ENCODE results near the gene RAI14.
"Not testable (repeated sequence)": the region's sequence is repeated elsewhere in the genome, so short reads cannot be mapped to it uniquely, and the experiment has no call there.

The RAI14 gene

DNA sequence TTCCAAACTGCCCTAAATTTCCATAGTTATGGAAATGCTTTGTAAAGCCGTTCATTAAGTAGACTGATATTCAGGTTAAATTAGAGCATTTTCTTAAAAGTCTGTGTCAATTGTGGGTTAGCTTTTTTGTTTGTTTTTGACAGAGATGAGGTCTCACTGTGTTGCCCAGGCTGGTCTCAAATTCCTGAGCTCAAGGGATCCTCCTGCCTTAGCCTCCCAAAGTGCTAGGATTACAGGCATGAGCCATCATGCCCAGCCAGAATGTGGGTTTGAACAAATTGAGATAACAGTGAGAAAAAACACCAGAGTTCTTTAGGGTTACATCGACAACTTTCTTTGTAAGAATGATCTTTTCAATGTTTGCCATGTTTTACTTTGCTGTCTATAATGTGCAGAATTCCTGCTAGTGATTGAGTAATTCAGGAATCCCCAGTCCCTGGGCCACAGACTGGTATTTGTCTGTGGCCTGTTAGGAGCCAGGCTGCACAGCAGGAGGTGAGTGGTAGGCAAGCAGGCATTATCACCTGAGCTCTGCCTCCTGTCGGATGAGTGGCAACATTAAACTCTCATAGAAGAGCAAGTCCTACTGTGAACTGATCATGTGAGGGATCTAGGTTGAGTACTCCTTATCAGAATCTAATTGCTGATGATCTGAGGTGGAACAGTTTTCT, 80.5 kb downstream of the RAI14 start:
- DNase-seq, result peak; percentile 47

DNA sequence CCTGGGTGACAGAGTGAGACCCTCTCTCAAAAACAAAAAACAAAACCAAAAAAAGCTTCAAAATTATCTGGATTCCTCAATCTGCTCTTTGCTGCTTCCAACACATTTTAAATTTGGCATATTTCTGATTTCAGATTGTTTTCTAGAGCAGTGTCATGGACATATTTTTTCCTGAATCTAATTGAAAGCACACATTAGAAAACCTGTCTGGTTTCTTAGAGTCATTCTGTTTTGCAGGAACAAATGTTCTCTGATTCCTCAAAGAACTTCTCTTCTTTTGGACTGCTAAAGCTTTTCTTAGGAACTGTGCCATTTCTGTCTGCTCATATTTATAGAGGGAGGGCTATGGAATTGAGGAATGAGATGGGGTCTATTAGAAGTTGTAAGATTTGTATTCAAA, 81.6 kb downstream of the RAI14 start:
- DNase-seq, result no peak

DNA sequence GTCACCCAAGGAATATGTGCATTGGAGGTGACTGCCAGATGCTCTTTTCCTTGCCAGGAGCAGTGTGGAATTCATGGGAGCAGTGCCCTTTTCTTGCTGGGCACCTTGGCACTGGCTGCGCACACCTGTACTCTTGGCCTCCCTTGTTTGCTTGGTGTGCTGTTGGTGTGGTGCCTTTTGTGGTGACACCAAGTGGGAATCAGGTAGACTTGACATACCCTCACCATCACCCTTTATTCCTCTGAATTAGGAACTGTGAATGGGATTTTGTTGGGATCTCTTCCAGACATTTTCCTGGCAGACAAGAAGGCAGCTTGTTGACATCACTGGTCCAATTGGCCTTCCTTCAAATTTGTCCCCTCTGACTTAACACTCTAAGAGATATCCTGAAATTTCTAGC, 82.3 kb downstream of the RAI14 start:
- no peak for DNase-seq

DNA sequence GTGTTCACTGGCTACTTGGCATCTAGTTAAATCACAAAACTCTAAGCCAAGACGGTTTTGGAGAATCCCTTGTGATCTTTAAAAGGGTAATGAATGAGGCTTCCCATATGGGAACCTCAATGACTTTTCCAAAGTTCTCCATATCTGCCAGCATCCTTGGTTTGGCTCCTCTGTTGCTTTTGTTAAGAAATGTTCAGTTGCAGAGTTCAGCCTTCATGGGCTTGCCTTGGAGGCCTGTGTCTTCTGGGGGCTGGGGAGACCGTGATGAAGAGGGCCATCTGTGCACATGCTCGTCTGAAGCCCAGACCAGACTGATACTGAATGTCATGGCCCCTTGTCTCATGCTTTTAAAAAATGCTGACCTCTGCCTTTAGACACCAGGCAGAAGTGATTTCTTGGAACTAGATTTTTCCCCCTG, 84.3 kb downstream of the RAI14 start:
- no peak for DNase-seq

DNA sequence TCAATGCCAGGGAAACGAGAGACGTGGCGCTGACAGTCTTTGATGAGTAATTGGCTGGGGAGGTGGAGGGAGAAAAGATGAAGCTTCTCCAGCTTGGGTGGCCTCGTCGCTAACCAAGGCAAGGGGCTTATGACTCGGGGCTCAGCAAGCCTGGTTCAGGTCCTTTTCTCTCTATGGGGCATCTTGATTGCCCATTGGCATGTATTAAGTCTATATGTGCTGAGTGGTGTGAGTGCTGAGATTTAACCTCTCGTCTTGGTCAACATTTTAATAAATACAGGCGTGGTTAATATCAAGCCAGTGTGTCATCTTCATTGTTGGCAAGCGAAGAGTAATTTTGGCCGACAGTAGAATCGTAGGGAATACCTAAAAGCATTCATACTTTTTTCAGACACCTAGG, 85.9 kb downstream of the RAI14 start:
- DNase-seq, result peak; percentile 37

DNA sequence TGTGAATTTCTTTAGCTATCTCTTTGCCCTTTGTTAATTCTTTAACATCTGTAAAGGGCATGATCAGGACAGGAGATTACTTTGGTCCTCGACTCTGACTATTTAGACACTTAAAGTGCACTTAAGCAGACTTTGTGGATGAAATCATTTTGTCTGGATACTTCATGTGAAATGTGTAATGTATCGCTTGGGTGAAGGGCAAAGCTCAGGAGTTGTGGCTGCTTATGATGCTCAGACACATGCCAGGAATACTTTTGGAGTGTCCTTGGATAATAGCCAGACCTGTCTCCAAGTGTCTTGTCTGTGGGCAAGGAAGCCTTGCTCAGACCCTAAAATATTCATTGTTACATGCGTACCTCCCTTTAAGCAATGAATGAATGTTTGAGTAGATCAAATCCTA, 87.8 kb downstream of the RAI14 start:
- peak; percentile 98 for DNase-seq

DNA sequence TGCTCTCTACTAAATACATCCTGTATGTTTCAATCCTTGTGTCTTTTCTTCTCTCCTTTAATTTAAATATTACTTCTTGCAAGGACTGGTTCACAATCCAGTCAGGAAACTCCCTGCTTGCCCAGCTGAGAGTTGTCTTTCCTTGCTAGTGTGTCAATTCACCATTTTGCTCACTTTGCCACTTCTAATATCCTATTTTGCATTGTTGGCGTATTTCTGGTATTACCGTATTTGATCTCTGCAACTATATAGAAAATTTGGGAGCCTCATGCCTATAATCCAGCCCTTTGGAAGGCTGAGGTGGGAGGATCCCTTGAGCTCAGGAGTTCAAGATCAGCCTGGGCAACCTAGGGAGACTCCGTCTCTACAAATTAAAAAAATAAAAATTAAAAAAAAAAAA, 92.3 kb downstream of the RAI14 start:
- DNase-seq, result no peak

DNA sequence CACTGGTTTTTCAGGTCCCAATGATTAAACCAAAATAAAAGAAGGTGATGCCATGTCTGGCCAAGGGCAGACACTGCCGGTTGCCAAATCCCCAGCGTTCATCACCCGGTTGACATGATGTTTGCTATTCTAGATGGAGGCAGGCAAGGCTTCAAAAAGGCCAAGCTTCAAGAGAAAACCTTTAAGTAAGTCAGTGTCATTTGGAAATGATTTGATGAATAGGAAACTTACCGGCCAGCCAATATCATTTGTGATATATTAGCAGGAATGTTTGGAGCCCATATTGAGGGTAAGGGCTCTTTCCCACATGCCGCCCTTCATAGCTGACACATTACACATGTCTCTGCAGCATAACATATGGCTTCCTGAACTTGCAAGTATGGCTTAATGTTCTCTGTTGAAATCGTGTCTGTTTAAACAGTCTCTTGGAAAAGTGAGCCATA, 93.3 kb downstream of the RAI14 start:
- DNase-seq, result peak; percentile 53

DNA sequence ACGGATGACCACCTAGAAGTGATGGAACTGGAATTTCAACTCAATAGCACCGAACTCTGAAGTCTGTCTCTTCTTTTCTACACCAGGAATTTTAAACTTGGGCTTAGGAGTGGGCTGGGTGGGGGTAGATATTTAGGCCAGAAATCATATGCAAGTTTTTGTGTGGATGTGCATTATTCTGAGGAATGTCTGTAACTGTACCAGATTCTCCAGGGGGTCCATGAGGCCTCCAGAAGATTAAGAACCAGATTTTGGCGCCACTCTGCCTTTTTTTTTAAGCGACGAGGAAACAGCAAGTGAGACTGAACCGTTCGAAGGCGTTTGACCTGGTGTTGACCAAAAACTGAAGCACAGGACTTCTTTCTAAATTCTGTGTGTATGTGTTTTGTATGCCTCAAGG, 94.1 kb downstream of the RAI14 start:
- no peak for DNase-seq

DNA sequence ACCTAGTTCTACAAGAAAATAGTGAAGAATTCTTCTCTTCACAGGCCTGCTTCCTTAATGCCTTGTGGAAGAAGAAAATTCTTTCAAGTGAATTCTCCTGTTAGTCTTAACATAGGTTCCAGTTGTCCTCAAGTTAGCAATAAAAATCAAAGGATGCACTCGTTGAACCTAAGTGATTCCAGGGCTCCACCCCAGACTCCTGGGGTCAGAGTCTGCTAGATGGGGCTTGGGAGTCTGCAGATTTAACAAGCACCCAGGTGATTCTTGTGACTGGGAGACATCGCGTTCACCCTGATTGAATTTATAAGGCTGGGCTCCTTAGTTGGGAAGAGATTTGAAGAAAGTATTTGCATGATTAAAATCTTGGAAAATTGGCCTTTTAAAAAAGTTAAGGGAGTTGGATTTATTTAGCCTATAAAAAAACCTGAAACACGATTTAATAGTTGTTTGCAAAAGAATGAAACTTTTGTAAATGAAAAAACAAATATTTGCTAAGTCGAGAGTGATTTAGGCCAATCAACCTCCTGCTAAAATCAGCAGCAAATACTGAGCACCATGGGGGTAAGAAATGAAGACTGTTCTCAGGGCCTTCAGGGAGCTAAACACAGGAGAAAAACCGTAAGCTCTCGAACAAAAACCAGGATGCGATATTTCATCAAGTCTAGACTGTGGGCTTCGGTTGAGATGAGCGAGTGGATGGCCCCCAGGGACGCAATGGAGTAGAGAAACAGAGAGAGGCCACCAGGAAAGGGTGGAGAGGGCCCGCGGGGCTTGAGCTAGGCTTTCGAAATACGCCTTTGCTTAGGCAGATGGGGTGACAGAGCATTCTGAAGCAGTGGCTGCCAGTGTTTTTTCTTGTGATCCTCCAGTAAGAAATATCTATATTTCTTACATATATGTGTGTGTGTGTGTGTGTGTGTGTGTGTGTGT, 95.9 kb downstream of the RAI14 start:
- DNase-seq, result no peak

DNA sequence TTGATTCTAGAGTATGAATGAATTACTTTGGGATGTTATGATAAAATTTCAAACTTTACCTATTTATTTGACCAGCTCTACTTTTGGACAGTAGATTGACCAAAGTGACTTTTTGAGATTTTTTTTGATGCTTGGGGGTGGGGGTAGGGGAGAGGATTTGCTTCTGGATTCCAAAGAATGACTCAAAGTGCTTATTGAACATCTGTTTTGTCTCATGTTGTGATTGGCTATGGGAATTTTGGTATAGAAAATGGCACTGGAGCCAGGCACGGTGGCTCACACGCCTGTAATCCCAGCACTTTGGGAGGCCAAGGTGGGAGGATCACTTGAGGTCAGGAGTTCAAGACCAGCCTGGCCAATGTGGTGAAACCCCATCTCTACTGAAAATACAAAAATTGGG, 97.1 kb downstream of the RAI14 start:
- not testable (repeated sequence) for DNase-seq

DNA sequence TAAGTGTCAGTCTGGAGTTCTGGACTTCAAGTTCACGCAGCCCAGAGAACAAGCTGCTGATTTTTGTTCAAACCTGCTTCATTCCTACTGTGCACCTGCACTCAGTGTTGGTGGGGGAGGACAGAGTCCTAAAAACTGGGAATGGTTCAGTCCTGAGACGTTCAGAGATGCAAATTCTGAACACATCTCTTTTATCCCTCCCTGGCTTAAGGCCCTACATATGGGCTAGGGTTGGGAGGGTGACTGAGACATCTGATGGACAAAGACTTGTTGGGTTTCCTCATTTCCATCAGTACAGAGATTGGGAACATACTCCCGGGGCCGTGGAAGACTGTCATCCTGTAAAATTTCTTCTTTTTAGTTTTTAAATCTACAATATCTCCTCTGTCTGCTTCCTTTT, 99.8 kb downstream of the RAI14 start:
- DNase-seq, result no peak

DNA sequence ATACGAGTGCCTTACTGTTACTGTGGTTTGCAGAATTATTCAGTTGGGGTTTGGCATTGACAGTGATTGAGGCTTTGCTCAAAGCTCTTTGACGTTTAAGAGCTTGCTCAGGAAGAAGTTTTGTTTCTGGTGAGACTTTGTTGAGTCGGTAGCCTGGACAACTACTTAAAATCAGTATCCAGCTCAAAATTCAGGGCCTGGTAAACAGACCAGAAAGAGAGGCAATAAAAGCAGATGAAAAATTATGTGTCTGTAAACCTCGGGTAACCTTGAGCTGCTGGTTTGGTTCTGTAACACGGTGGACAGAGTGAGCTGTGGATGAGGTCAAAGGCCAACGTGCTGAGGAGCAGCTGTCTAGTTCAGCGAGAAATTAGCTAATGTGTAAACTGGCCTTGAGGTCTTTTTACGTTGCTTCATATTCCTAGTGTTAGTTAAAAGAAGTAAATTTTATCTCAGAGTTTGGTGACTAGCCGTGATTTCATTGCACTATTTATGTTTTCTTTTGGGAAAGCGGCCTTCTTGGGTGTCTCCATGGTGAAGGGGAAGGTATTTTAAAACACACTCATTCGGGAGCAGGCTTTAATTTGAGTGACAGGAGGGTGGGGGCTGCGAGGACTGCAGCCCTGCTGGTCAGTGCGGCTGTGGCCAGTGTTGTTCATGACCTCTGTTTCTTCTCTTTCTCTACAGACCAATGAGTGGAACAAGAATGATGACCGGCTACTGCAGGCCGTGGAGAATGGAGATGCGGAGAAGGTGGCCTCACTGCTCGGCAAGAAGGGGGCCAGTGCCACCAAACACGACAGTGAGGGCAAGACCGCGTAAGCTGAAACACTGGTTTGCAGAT, 100.9 kb downstream of the RAI14 start:
- DNase-seq, result no peak

DNA sequence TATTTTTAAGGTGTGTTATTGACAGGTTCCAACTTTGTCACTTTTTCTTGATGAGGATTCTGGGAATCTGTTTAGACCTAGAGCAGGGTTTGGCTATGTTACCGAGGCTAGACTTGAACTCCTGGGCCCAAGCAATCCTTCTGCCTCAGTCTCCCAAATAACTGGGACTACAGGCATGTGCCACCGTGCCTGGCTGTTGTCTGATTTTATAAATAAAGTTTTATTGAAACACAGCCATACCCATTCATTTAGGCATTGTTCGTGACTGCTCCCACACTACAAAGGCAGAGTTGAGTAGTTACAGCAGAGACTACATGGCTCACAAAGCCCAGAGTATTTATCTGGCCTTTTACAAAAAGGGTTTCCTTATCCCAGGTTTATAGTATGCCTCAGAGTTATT, 102.4 kb downstream of the RAI14 start:
- DNase-seq, result no peak

DNA sequence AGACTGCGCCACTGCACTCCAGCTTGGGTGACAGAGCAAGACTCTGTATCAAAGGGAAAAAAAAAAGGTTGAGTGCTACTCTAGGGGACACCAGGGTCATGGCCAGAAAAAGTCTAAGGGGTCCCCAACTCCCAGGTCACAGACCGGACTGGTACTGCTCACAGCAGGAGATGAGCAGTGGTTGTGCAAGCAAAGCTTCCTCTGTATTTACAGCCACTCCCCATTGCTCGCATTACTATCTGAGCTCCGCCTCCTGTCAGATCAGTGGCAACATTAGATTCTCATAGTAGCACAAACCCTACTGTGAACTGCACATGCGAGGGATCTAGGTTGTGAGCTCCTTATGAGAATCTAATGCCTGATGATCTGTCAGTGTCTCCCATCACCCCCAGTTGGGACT, 103.1 kb downstream of the RAI14 start:
- DNase-seq, result not testable (repeated sequence)

DNA sequence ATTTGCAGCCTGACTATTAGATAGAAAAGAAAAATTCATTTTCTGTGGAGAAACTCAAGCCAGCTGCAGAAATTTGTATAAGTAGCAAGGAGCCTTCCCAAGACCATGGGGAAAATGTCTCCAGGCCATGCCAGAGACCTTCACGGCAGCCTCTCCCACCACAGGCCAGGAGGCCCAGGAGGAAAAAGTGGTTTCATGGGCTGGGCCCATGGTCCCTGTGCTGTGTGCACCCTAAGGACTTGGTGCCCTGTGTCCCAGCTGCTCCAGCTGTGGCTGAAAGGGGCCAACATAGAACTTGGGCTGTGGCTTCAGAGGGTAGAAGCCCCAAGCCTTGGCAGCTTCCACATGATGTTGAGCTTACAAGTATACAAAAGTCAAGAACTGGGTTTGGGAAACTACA, 109.5 kb downstream of the RAI14 start:
- no peak for DNase-seq

DNA sequence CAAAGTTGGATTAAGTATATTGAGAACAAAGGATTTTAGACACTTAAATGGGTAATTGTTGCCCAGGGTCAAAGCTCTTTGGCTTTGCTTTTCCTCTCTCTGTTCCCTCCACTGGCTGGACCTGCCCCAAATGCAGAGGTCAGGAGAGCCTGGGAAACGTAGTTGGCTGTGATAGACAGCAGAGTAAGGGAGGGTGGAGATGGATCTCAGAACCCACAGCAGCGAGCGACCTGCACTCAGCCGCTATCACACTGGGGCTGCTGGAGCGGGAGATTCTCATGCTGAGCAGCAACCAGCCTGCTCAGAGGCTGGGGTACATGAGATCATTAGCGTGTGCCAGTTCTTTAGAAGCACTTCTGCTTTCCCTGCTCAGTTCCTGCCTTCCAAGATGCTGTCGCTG, 111.1 kb downstream of the RAI14 start:
- no peak for DNase-seq

DNA sequence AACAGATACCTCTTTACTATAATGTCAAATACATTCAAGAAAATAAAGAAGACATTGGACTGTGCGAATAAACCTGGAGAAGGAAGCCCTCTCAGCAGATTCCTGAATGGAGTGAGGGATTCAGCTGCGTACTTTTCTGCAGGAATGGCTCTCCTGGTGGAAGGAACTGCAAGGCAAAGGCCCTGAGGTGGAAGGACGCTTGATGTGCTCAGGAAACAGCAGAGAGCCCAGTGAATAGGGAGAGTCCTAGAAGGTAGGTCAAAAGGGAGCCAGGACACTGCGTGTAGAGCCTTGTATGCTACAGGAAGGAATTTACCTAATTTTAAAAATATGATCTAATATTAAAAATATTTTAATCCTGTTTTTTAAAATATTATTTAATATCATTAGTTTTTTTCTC, 114.4 kb downstream of the RAI14 start:
- DNase-seq, result no peak

DNA sequence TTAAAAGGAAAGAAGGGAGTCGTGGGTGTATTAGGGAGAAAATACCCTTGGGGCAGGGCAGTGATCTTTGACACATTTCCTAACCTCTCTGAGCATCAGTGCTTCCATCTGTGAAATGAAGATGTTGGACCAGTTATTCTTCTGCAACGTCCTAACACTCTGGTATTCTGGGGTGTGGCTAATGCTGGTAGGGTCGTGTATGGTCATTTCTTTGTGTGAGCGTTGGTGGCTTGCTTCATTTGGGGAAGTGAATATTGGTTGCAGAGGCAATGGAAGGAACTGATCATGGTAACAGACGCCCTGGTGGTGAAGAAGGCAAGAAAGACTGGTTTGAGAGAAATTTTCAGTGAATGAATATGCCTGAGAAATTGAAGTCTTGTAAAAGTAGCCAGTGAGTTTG, 114.9 kb downstream of the RAI14 start:
- no peak for DNase-seq

DNA sequence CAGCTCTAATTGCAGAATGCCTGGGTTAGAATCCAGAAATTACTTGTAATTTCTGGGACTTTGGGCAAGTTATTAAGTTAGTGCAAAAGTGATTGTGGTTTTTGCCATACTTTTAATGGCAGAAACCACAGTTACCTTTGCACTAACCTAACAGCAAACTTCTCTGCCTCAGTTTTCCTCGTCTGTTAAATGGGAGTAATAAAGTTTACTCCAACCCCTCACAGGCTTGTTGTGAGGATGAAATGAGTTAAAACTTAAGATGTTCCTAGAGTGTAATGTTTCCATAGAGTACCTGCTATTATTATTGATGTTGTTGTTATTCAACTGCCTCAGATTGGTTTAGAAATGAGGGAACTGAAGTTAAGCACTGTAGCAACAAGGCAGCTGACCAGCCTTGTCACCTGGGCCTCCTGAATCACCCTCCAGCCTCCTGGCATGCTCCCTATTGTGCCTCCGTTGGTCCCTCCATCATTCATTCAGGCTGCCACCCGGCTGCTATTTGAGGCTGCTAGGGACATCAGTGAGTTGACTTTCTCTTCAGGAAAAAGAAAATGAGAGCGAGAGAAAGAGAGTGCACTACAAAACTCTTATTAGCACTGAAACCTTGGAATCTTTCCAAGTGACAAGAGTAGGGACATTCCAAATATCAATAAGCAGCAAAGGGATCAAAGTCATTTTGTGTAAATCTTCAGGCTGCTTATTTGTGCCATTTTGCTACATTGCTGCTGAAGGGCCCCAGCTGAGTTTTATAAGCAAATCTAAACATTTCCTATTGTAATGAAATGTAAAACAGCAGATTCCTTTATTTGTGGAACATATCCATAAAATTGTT, 116.4 kb downstream of the RAI14 start:
- DNase-seq, result no peak

DNA sequence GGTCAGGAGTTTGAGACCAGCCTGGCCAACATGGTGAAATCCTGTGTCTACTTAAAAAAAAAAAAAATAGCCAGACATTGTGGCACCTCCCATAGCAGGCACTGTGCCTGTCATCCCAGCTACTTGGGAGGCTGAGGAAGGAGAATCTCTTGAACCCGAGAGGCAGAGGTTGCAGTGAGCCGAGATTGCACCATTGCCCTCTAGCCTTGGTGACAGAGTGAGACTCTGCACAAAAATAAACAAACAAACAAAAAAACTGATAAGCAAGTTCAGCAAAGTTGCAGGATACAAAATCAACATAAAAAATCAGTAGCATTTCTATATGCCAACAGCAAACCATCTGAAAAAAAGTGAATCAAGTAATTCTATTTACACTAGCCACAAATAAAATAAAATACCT, 118.0 kb downstream of the RAI14 start:
- no peak for DNase-seq

DNA sequence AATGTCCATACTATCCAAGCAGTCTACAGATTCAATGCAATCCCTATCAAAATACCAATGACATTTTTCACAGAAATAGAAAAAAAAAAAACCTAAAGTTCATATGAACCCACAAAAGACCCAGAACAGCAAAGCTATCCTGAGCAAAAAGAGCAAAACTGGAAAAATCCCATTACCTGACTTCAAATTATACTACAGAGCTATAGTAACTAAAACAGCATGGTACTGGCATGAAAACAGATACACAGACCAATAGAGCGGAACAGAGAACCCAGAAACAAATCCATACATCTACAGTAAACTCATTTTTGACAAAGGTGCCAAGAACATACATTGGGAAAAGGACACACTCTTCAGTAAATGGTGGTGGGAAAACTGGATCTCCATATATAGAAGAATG, 118.5 kb downstream of the RAI14 start:
- DNase-seq, result not testable (repeated sequence)

DNA sequence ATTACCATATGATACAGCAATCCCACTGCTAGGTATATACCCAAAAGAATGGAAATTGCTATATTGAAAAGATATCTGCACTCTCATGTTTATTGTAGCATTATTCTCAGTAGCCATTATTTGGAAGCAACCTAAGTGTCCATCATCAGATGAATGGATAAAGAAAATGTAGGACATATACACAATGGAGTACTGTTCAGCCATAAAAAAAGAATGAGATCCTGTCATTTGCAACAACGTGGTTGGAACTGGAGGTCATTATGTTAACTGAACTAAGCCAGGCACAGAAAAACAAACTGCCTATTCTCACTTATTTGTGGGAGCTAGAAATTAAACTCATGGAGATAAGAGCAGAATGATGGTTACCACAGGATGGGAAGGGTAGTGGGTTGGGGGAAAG, 119.8 kb downstream of the RAI14 start:
- DNase-seq, result no peak

Data from EL (cell line).